MV-4-11 (cell line): ENCODE data around the gene PDZD2.
"Not testable (repeated sequence)": the region's sequence is repeated elsewhere in the genome, so short reads cannot be mapped to it uniquely, and the experiment has no call there.

Experiments
- DNase-seq: peaks from one replicate; lab custom pipeline; 2025; lab: John Stamatoyannopoulos, UW

The PDZD2 gene

DNA sequence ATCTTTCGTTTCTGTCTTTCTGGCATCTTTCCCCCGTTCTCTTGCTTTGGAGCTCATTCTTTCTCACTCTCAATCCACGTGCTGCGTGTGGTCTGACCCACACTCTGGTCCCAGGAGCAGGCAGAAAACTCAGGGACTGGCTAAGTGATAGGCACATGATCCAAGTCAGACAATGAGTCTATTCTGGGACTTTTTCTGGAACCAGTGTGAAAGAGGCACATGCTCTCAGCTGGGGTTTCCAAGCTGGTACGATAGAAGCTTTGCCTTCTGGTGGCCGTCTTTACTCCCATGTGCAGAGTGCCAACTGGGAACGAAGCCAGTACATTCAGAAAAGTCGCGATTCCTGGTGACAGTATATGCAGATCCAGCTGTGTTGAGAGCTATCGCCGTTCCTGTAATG, 94.4 kb downstream of the PDZD2 start:
- no peak for DNase-seq

GRCh38 chr5:31736127-31736526, 97.2 kb downstream of the PDZD2 start:
- DNase-seq = no peak

DNA sequence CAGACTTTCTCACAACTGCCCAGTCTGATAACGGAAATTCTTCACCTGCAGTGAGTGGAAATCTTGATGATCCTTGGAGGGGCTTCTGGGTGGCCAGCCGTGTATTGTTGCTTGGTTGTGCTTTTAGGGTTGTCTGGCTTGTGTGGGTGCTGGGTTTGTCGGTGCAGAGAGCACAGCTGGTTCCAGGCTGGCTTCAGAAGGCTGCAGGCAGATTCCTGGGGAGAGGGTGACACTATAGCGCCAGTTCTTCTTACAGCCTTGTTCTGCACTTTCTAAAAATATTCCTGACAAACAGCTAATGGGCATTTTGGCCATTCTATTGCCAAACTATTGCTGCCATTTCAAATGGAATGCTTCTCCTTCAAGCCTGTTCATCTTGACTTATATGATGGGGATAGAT, 99.3 kb downstream of the PDZD2 start:
- no peak for DNase-seq

DNA sequence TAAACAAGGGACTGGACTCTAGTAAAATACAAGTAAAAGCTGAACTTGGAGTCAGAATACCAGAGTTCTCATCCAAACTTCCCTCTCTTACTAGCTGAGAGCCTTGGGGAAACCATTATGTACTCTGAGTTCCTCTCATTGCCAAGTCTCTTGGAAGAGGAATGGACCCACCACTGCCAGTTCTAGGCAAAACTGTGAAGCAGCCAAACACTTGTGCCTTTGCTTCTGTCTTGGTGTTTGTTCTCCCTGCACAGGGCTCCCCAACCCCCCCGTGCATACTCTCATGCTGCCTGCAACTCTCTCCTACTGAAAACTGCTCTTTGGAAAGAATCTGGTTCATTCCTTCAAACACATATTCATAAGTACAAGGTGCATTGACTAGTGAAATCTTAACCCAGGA, 102.6 kb downstream of the PDZD2 start:
- DNase-seq = no peak

GRCh38 chr5:31743678-31744077, 104.7 kb downstream of the PDZD2 start:
- no peak for DNase-seq

- DNase-seq = no peak
These were observed 109.7 kb downstream of the PDZD2 start for GRCh38 chr5:31748458-31749172.

DNA sequence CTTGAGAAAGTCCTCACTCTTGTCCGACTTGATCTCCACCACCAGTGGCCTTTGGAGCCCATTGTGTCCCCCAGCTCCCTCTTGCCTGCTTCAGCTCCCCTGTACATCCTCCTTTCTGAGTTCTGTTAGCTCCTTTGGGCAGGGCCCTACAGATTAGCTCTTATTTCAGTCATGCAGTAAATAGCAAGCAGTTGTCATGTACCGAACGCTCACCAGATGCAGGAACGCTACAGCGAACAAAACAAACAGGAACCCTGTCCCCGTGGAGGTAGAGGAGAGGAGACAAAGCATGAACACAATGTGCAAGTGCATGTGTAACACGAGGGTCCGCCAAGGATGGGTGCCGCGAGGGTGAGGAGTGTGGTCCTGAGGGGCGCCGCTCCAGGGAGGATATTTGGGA, 111.3 kb downstream of the PDZD2 start:
- DNase-seq = no peak

GRCh38 chr5:31751610-31752009, 112.7 kb downstream of the PDZD2 start:
- DNase-seq = no peak

GRCh38 chr5:31753700-31754357, 114.9 kb downstream of the PDZD2 start:
- no peak for DNase-seq

GRCh38 chr5:31754358-31754704, 115.4 kb downstream of the PDZD2 start:
- no peak for DNase-seq

DNA sequence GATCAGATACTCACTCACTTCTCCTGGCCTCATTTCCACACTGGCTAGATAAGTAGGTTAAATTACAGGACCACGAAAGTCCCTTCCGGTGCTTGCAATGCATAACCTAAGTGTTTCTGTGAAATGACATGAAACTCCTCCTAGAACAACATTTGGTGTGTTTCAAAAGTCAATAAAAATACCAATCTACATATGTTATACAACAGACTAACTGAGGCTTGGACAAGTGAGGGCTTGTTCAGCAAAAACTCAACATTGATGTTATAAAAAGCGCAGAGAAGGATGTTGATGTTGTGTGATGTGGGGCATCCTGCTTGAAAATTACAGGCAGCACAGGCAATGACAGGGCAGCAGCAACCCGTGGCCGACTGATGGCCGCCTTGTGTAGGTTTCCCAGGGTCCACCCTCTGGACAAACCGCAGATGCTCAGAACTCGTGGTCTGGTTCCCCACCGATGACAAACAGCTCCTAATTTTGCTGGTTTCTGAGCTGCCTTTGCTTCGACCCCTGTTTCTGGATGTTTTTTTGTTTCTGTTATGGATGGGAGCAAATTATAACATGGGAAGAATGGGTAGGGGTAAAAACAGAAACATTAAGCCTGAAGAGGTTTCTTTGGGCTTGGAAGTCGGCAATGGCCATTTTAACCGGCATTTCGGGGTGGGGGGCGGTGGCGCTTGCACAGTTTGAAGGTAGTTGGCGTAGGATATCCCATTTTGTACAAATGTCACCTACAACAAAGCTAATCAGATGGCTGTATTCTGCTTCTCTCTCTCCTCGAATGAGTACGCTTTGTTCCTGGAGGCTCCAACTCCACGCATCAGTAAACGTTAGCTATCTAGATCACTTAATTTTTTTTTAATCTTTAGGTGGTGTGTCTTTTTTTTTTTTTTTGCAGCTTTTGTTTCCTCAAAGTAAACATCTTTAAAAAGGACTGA, 116.1 kb downstream of the PDZD2 start:
- DNase-seq = no peak

DNA sequence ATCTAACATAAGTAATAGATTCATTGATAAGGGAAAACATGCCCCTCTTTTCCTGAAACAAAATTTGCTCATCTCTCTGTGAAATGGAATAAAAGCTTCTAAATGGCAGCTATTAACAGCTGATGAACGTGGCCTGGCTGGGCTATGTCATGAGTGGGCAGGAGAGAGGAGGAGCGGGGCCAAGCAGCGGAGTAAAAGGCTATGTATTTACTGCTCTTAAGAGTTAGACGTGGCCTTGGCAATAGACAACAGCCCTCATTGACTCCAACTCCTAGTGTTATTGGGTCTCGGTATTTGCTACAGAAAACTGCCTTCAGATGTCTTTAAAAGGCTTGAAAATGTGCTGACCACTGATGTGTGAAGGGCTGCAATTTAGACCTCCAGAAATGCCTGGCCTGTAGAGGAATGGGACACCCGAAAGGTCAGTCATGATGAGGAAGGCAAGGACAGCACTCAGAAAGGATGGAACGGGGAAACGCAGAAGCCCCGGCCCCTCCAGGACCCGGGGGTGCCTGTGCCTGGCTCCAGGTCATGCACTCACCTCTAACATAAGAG, 116.8 kb downstream of the PDZD2 start:
- DNase-seq = no peak

- DNase-seq = no peak
These were observed 118.9 kb downstream of the PDZD2 start for GRCh38 chr5:31757806-31758205.

DNA sequence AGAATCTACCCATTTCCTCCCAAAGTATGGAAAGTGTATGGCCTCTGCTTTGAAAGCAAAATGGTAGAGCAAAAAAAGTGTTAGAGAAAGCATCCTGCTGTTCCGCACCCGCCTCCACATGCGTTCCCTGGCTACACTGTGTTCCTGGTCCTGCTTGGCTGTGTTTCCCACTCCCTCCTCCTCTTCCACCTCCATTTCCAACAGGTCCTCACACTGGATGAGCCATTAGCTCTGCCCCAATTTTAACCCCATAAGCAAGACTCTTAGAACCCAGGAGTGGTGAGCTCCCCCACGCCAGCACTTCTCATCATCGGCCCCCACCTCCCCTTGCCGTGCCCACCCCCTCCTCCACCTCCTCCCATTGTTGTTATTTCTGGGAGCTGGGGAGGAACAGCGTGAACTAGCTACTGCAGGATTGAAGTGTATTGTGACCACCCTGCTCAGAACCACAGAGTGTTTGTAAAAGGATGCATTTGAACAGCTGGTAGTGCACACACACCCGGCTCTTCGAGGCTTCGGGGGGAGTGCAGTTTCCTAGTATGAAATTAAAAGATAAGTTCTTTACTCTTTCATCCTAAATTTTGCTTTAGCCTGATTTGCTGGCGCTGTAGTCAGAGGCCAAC, 120.0 kb downstream of the PDZD2 start:
- DNase-seq = no peak

DNA sequence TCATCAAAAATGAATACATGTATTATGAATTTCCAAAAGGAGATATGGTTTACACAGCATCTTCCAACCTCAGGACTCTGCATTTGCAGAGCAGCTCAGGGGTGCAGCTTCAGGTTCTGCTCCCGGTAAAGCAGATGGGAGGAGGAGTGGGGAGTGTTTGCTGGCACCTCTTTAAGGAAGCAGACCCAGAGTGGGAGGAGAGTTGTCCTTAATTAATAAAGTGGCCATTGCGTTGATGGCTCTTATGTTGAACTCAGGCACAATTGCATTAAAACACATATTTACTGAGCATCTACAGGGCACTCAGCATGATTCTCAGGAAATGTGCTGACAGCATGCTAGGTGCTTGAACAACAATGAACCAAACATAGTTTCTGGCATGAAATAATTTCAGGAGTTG, 121.0 kb downstream of the PDZD2 start:
- no peak for DNase-seq

GRCh38 chr5:31761877-31762276, 122.9 kb downstream of the PDZD2 start:
- no peak for DNase-seq

DNA sequence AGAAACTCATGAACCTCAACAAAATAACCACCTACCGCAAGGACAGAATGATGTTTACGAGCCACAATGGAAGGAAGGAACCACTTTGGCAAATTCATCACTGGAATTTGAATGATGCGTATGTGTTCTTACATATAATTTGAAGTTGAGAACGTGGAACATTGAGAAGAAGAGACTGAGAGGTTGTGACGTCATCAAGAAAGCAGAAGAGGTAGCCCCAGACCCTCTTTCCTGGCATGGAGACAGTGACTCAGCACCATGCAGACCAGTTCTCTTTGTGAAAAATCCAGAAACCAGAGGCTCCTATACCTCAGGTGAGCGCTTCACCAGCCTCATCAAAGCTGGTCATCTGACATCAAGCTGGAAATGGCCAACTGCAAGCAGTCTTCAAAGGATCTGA, 124.5 kb downstream of the PDZD2 start:
- no peak for DNase-seq

GRCh38 chr5:31764687-31765086, 125.8 kb downstream of the PDZD2 start:
- DNase-seq = not testable (repeated sequence)

DNA sequence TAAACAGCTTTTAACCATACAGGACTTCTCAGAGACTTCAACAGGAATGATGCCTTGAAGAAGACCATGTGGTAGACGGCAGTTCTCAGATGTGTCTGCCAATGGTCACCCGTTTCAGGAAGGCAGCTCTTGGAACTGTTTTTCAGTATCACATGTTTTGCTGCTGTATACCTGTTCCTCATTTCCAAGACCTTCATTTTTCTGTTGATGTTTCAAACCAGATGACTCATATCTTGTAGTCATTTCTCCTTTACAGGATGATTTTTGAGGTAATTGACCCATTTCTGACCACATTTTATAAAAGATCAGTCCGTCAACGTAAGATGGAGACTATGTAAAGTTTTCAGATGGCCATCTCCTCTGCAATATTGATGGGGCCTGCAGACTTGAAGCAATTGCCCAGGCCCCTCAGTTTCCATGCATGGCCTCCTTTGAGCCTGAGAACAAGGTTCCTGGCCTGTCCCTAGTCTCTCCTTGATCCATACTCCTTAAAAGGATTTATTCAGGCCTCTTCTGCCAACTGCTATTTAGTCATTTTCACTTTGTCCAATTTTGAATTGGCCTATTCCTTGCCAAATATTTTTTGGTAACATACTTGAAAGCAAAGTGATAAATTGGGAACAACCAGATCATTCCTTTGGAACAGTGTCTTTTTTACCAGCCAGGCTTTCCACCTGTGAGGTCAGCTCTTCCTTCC, 128.6 kb downstream of the PDZD2 start:
- peak; percentile 69 for DNase-seq

DNA sequence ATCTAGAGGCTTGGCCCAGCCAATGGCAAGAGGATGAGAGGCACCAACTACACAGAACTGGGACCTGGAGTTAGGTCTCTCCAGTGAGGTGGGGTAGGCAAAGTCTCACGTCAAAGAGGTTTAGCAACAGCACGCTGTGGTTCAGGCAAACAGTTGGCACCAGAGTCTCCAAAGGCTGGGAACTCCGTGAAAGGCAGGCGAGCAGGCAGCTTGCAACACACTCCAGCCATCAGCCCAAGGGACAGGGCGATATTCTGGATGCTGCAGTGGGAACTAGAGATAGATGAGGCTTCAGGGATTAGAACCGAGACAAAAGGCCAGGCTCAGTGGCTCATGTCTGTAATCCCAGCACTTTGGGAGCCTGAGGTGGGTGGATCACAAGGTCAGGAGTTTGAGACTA, 129.1 kb downstream of the PDZD2 start:
- no peak for DNase-seq

DNA sequence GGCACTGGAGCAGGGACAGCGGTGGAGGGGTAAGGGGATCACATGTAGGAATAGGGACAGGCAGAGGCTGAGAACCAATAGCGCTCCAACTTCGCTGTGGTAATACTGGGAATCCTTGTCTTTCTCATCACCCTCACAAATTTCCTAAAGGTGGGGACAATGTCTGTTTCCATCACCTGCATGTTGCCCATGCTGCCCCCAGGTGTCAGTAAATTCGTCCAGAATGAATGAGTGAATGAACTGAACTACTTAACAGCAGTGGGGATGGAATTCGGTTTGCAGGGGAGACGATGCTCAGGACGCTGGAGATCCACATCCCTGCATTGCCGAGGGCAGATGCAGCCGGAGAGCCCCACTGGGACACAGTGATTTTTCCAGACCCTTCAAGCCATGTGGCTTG, 129.9 kb downstream of the PDZD2 start:
- no peak for DNase-seq

- DNase-seq = no peak
These were observed 130.6 kb downstream of the PDZD2 start for GRCh38 chr5:31769530-31769929.
